ENCODE results near the gene SLC5A12.

The SLC5A12 gene

GRCh38 chr11:26717771-26718170 is 4.1 kb downstream of the SLC5A12 start:
- no peak for DNase-seq

DNA sequence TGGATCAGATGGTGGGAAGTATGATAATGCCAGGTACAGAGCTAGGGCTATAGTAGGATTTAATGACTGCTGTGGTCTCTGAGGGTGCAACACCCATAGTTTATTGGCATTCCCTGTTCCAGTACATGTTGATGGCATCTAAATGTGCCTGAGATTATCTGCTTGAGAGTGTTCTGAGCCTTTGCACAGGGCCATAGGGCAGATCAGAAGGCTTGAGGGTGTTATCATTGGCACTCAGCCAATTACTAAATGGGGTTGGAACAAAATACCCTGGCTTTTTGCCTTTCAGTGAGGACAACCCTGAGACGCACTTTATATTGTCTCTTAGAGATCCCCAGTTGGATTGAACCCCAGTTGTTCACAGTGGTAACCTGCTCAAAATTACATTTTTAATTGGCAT is 6.7 kb downstream of the SLC5A12 start:
- DNase-seq, result no peak

GRCh38 chr11:26712497-26712896 is 9.4 kb downstream of the SLC5A12 start:
- no peak for DNase-seq

- no peak for DNase-seq
These were observed 11.4 kb downstream of the SLC5A12 start for GRCh38 chr11:26710489-26710888.

- DNase-seq, result no peak
These were observed 13.0 kb downstream of the SLC5A12 start for GRCh38 chr11:26708736-26709456.

GRCh38 chr11:26706181-26706580 is 15.7 kb downstream of the SLC5A12 start:
- no peak for DNase-seq

GRCh38 chr11:26704249-26704648 is 17.6 kb downstream of the SLC5A12 start:
- DNase-seq, result no peak

DNA sequence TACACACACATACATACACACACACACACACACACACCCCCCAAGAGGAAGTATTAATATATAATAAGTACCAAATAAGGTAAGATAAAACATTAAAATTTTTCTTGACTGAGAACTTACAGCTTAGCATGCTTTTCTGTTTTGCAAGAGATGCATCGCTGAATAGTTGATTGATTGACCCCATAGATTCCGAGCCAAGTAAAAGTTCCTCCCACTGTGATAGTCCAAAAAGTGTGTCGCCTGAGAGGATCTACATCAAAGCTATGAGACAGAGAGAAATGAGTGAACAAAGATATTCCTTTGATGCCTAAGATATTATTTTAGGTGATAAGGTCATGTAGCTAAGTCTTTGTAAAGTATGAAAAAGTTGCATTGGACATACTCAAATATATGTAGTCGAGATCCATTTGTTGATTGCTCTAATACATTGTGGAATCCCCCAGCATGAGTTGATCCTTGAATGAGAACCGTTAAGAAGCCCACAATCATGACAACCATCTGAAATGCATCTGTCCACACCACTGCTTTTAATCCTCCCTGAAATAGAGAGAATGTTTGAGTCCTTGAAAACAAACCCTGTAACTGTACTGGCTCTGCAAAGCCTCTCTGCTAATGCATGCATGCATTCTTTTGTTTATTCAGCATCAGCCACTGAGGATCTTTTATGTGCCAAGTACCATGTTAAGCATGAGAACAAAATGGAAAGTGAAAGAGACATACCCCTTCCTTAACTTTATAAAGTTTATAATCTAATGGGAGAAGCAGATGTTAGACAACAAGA is 18.3 kb downstream of the SLC5A12 start:
- no peak for DNase-seq

GRCh38 chr11:26702406-26702805 is 19.5 kb downstream of the SLC5A12 start:
- DNase-seq, result no peak

DNA sequence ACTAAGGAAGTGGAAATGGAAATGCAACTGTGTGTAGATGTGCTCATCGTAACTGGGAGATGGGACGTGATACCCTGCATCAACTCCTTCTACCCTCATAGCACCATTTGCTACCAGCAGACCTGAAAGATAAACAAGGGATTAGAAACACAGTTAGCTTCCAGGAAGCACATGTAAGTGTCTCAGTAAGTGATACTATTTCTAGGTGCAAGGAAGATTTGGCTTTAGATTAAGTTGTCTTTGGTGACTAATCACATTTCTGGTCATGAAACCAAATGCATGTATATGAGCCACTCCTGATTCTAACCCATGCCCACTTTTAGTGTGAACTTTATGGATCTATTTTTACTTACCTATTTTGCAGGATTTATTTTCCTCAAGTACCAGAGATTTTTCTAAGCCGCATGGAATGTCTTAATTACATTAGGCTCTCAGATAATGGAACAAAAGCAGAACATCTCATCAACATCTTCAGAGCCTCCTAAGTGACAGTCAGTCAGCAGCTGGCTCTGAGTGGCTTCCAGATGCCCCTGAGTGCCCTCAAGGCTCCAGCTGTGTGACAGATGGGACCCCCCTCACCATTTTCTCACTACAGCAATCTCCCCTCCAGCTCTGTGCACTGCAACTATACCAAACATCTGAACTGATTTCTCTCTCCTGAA is 21.2 kb downstream of the SLC5A12 start:
- DNase-seq, result no peak

DNA sequence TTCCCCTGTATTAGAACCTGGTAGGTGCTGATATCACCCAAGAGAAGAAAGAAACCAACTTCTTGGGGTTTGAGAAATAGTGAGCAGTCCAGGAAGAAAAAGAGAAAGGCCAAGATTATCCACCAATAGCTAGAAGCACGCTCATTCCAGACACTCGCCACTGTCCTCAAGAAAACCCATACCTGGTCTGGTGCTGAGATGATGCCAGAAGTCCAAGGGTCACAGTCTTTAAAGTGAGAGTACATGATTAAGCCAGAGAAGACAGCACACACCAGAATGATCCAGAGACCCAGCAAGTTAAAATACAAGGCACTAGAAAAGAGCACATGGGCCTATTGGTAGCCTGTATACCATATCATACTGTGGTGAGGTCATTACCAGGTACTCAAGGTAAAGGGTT is 23.6 kb downstream of the SLC5A12 start:
- no peak for DNase-seq

- DNase-seq, result no peak
These were observed 25.5 kb downstream of the SLC5A12 start for GRCh38 chr11:26696330-26696729.

- DNase-seq, result no peak
These were observed 33.2 kb downstream of the SLC5A12 start for GRCh38 chr11:26688701-26689100.

DNA sequence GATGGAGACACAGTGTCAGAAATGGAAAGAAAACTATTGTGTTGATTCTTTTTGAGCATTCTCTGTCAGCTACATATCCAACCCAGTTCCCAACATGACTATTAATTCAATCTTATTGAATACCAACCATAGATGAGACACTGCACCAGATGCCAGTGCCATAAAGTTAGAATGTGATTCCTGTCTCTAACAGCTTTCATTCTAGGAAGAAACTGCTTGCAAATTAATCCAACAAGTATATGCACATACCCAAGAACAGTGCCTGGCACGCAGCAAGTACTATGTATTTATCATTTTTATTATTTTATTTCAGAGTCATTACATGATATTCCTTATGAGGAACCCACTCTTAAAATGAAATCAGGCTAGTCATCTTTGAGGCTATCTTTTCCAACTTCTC is 34.5 kb downstream of the SLC5A12 start:
- no peak for DNase-seq

- DNase-seq, result no peak
These were observed 44.3 kb downstream of the SLC5A12 start for GRCh38 chr11:26677566-26677965.

DNA sequence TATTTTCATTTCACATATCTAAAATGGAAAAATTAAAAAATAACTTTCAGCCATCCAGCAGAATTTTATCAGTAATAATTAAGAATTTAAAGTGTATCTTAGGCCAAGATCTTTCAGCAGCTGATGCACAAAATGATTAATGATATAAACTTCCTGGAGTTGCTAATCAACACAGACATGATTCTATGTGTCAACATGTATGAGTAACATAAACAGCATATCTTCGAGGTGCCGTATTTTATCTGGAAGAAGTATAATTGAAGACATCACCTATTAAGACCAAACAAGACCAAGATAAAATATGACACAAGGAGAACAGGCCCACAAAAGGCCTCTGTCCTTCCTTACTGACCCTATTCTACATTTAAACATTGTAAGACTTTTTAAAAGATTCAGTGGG is 45.2 kb downstream of the SLC5A12 start:
- no peak for DNase-seq

- DNase-seq, result no peak
These were observed 46.5 kb downstream of the SLC5A12 start for GRCh38 chr11:26675233-26675928.

- DNase-seq, result no peak
These were observed 55.9 kb downstream of the SLC5A12 start for GRCh38 chr11:26665946-26666345.

- no peak for DNase-seq
These were observed 56.8 kb downstream of the SLC5A12 start for GRCh38 chr11:26665036-26665435.

DNA sequence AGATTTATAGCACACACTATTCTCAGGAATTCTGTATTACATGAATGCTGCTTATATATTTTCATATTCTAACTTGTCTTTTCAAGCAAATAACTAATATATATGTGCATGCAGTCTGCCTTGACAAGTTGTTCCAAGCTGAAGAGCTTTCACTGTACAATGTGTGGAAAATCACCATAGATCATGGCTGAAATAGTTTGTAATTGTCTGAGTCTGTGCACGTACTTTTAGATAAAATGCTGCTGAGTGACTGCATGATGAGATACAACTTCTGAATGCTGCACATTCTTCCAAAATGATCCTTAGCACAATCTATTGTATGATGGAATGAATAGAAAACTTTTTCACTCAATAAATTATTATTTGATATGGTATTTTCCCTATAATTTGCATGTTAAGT is 58.9 kb downstream of the SLC5A12 start:
- DNase-seq, result no peak

GRCh38 chr11:26655287-26655686 is 66.6 kb downstream of the SLC5A12 start:
- DNase-seq, result no peak

DNA sequence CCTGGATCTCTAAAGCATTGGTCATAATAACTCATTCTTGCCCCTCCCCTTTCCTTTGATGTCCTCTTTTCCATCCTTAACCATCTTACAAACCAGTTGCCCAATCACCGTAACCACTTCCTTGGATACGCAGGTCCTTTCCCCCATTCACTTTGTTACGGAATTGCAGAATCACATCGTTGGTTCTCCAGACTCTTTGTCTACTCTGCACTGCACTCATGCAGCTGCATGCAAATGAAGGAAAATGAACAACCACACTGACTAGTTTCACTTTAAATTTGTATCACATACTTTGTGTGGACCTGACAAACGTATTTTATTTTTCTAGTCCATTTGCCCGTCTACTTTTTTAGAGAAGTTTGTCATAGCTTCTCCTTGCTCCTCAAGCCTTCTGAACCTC is 69.9 kb downstream of the SLC5A12 start:
- no peak for DNase-seq

DNA sequence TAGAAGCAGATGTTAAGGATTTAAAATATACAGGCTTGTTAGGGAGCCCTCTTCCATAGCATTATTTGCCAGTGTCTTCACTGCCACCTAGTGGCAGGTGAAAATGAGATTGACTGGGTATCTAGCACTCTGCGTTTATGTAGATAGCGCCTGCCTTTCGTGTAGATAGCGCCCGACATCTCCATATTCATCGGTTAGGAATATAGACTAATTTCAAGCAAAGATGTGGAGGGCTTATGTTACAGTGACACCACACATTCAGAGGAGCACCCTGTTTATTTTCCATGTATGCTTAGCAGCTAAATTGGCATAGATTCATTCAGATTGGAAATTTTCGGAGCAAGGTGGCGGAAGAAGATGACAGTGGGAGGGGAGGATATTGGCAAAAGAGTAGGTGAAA is 72.0 kb downstream of the SLC5A12 start:
- DNase-seq, result peak; percentile 42
